ENCODE data around the gene TEAD2. TPM values are rescaled to one million over a fixed set of nuclear protein-coding genes. Genes with fewer than 3 reads are reported as not detected.

The TEAD2 gene
- total and polyA plus RNA-seq, 2 of the 13 experiments (the other 11 are each of a cell fraction or from before 2014, with no cell fraction given) = 10.8 to 12.5 TPM

GRCh38 chr19:49340069-49340864 is 21.9 kb downstream of the TEAD2 start (continued):
- TF ChIP-seq STAT6 (CRISPR knock-in tag; IDR thresholded peaks at IDR 0.05; ENCODE audit: borderline replicate concordance) (no peak), TEAD3 (CRISPR knock-in tag; optimal IDR thresholded peaks at IDR 0.05; ENCODE audit: borderline replicate concordance) (peak; percentile 71), HNF1A (IDR thresholded peaks at IDR 0.05; ENCODE audit: low read depth) (no peak), HNF1A (CRISPR knock-in tag; IDR thresholded peaks at IDR 0.05; ENCODE audit: borderline replicate concordance) (peak; percentile 26; the same call in 1 of the 2 replicates), MYC (CRISPR knock-in tag; IDR thresholded peaks at IDR 0.05; ENCODE audit: borderline replicate concordance) (peak; percentile 74), MXD4 (CRISPR knock-in tag; IDR thresholded peaks at IDR 0.05) (peak; percentile 91), GFI1 (CRISPR knock-in tag; IDR thresholded peaks at IDR 0.05; ENCODE audit: borderline replicate concordance) (0 out of 2 replicates have a peak, but pooled peaks have one; percentile 21)

Measured in HepG2 (cell line).